ENCODE results near the gene FRMPD2.

Gene FRMPD2

GRCh38 chr10:48237259-48238250 lies 36.9 kb downstream of the FRMPD2 start:
- no peaks in the 10 kb centered on the region for H3K4me1 ChIP-seq (ENCODE audit: control insufficient read depth, insufficient read depth, low read length)
- H3K27me3 ChIP-seq (ENCODE audit: control insufficient read depth, insufficient read depth, low read length): no peaks in the 10 kb centered on the region
- no peaks in the 10 kb centered on the region for H3K36me3 ChIP-seq (ENCODE audit: control insufficient read depth, insufficient read depth, low read length)
- H3K4me3 ChIP-seq (ENCODE audit: low read depth, low read length): no peak overlapping the region
- no peaks in the 10 kb centered on the region for H3K9me3 ChIP-seq (ENCODE audit: control insufficient read depth, insufficient read depth, low read length)
- H3K9ac ChIP-seq (ENCODE audit: low read depth, low read length): no peak overlapping the region

- H3K9ac ChIP-seq (ENCODE audit: low read depth, low read length): no peak overlapping the region
- no peaks in the 10 kb centered on the region for H3K27me3 ChIP-seq (ENCODE audit: control insufficient read depth, insufficient read depth, low read length)
- H3K36me3 ChIP-seq (ENCODE audit: control insufficient read depth, insufficient read depth, low read length): no peaks in the 10 kb centered on the region
- no peaks in the 10 kb centered on the region for H3K9me3 ChIP-seq (ENCODE audit: control insufficient read depth, insufficient read depth, low read length)
- H3K4me1 ChIP-seq (ENCODE audit: control insufficient read depth, insufficient read depth, low read length): no peaks in the 10 kb centered on the region
- no peak overlapping the region for H3K4me3 ChIP-seq (ENCODE audit: low read depth, low read length)
Observed at GRCh38 chr10:48236199-48236621, 38.3 kb downstream of the FRMPD2 start.

- Histone ChIP-seq H3K9me3 (ENCODE audit: control insufficient read depth, insufficient read depth, low read length) (no peaks in the 10 kb centered on the region), H3K36me3 (ENCODE audit: control insufficient read depth, insufficient read depth, low read length) (no peaks in the 10 kb centered on the region), H3K4me3 (ENCODE audit: low read depth, low read length) (no peak overlapping the region), H3K4me1 (ENCODE audit: control insufficient read depth, insufficient read depth, low read length) (no peaks in the 10 kb centered on the region), H3K9ac (ENCODE audit: low read depth, low read length) (no peak overlapping the region), H3K27me3 (ENCODE audit: control insufficient read depth, insufficient read depth, low read length) (no peaks in the 10 kb centered on the region)
Observed at GRCh38 chr10:48235501-48235900, 39.0 kb downstream of the FRMPD2 start.

- Histone ChIP-seq H3K9me3 (ENCODE audit: control insufficient read depth, insufficient read depth, low read length) (no peaks in the 10 kb centered on the region), H3K9ac (ENCODE audit: low read depth, low read length) (no peak overlapping the region), H3K36me3 (ENCODE audit: control insufficient read depth, insufficient read depth, low read length) (no peaks in the 10 kb centered on the region), H3K27me3 (ENCODE audit: control insufficient read depth, insufficient read depth, low read length) (no peaks in the 10 kb centered on the region), H3K4me3 (ENCODE audit: low read depth, low read length) (no peak overlapping the region), H3K4me1 (ENCODE audit: control insufficient read depth, insufficient read depth, low read length) (no peaks in the 10 kb centered on the region)
Observed at GRCh38 chr10:48234787-48235186, 39.7 kb downstream of the FRMPD2 start.

GRCh38 chr10:48234295-48234694 lies 40.2 kb downstream of the FRMPD2 start:
- H3K27me3 ChIP-seq (ENCODE audit: control insufficient read depth, insufficient read depth, low read length): no peaks in the 10 kb centered on the region
- no peaks in the 10 kb centered on the region for H3K4me1 ChIP-seq (ENCODE audit: control insufficient read depth, insufficient read depth, low read length)
- no peak overlapping the region for H3K4me3 ChIP-seq (ENCODE audit: low read depth, low read length)

GRCh38 chr10:48233559-48234005 lies 40.9 kb downstream of the FRMPD2 start:
- Histone ChIP-seq H3K4me3 (ENCODE audit: low read depth, low read length) (no peak overlapping the region), H3K27me3 (ENCODE audit: control insufficient read depth, insufficient read depth, low read length) (no peaks in the 10 kb centered on the region), H3K9me3 (ENCODE audit: control insufficient read depth, insufficient read depth, low read length) (no peaks in the 10 kb centered on the region), H3K4me1 (ENCODE audit: control insufficient read depth, insufficient read depth, low read length) (no peaks in the 10 kb centered on the region), H3K9ac (ENCODE audit: low read depth, low read length) (no peak overlapping the region), H3K36me3 (ENCODE audit: control insufficient read depth, insufficient read depth, low read length) (no peaks in the 10 kb centered on the region)

More at GRCh38 chr10:48234295-48234694, 40.2 kb downstream of the FRMPD2 start:
- Histone ChIP-seq H3K36me3 (ENCODE audit: control insufficient read depth, insufficient read depth, low read length) (no peaks in the 10 kb centered on the region), H3K9ac (ENCODE audit: low read depth, low read length) (no peak overlapping the region), H3K9me3 (ENCODE audit: control insufficient read depth, insufficient read depth, low read length) (no peaks in the 10 kb centered on the region)

- Histone ChIP-seq H3K27me3 (ENCODE audit: control insufficient read depth, insufficient read depth, low read length) (no peaks in the 10 kb centered on the region), H3K9me3 (ENCODE audit: control insufficient read depth, insufficient read depth, low read length) (no peaks in the 10 kb centered on the region), H3K36me3 (ENCODE audit: control insufficient read depth, insufficient read depth, low read length) (no peaks in the 10 kb centered on the region), H3K4me1 (ENCODE audit: control insufficient read depth, insufficient read depth, low read length) (no peaks in the 10 kb centered on the region), H3K4me3 (ENCODE audit: low read depth, low read length) (no peak overlapping the region), H3K9ac (ENCODE audit: low read depth, low read length) (no peak overlapping the region)
Observed at GRCh38 chr10:48232717-48233447, 41.6 kb downstream of the FRMPD2 start.

- Histone ChIP-seq H3K4me1 (ENCODE audit: control insufficient read depth, insufficient read depth, low read length) (no peaks in the 10 kb centered on the region), H3K4me3 (ENCODE audit: low read depth, low read length) (no peak overlapping the region), H3K27me3 (ENCODE audit: control insufficient read depth, insufficient read depth, low read length) (no peaks in the 10 kb centered on the region), H3K9ac (ENCODE audit: low read depth, low read length) (no peak overlapping the region), H3K36me3 (ENCODE audit: control insufficient read depth, insufficient read depth, low read length) (no peaks in the 10 kb centered on the region), H3K9me3 (ENCODE audit: control insufficient read depth, insufficient read depth, low read length) (no peaks in the 10 kb centered on the region)
Observed at GRCh38 chr10:48231699-48232315, 42.7 kb downstream of the FRMPD2 start.

GRCh38 chr10:48231178-48231577 lies 43.3 kb downstream of the FRMPD2 start:
- H3K9ac ChIP-seq (ENCODE audit: low read depth, low read length): no peak overlapping the region
- no peak overlapping the region for H3K4me3 ChIP-seq (ENCODE audit: low read depth, low read length)
- no peaks in the 10 kb centered on the region for H3K9me3 ChIP-seq (ENCODE audit: control insufficient read depth, insufficient read depth, low read length)
- no peaks in the 10 kb centered on the region for H3K27me3 ChIP-seq (ENCODE audit: control insufficient read depth, insufficient read depth, low read length)
- no peaks in the 10 kb centered on the region for H3K36me3 ChIP-seq (ENCODE audit: control insufficient read depth, insufficient read depth, low read length)
- H3K4me1 ChIP-seq (ENCODE audit: control insufficient read depth, insufficient read depth, low read length): no peaks in the 10 kb centered on the region

- Histone ChIP-seq H3K9me3 (ENCODE audit: control insufficient read depth, insufficient read depth, low read length) (no peaks in the 10 kb centered on the region), H3K36me3 (ENCODE audit: control insufficient read depth, insufficient read depth, low read length) (no peaks in the 10 kb centered on the region), H3K27me3 (ENCODE audit: control insufficient read depth, insufficient read depth, low read length) (no peaks in the 10 kb centered on the region), H3K9ac (ENCODE audit: low read depth, low read length) (no peak overlapping the region), H3K4me1 (ENCODE audit: control insufficient read depth, insufficient read depth, low read length) (no peaks in the 10 kb centered on the region), H3K4me3 (ENCODE audit: low read depth, low read length) (no peak overlapping the region)
Observed at GRCh38 chr10:48227213-48227612, 47.3 kb downstream of the FRMPD2 start.

- Histone ChIP-seq H3K4me1 (ENCODE audit: control insufficient read depth, insufficient read depth, low read length) (no peaks in the 10 kb centered on the region), H3K9me3 (ENCODE audit: control insufficient read depth, insufficient read depth, low read length) (no peaks in the 10 kb centered on the region), H3K27me3 (ENCODE audit: control insufficient read depth, insufficient read depth, low read length) (no peaks in the 10 kb centered on the region), H3K4me3 (ENCODE audit: low read depth, low read length) (no peak overlapping the region), H3K36me3 (ENCODE audit: control insufficient read depth, insufficient read depth, low read length) (no peaks in the 10 kb centered on the region), H3K9ac (ENCODE audit: low read depth, low read length) (no peak overlapping the region)
Observed at GRCh38 chr10:48224979-48225560, 49.4 kb downstream of the FRMPD2 start.
